Kidney glomerular epithelial cell (primary cell): ENCODE results near the gene EMILIN1.
A peak's percentile ranks its signal among the peaks of the same experiment; 100 is the strongest.

Source experiments
- DNase-seq: peaks from one replicate; lab custom pipeline; 2025; lab: John Stamatoyannopoulos, UW

EMILIN1 gene

DNA sequence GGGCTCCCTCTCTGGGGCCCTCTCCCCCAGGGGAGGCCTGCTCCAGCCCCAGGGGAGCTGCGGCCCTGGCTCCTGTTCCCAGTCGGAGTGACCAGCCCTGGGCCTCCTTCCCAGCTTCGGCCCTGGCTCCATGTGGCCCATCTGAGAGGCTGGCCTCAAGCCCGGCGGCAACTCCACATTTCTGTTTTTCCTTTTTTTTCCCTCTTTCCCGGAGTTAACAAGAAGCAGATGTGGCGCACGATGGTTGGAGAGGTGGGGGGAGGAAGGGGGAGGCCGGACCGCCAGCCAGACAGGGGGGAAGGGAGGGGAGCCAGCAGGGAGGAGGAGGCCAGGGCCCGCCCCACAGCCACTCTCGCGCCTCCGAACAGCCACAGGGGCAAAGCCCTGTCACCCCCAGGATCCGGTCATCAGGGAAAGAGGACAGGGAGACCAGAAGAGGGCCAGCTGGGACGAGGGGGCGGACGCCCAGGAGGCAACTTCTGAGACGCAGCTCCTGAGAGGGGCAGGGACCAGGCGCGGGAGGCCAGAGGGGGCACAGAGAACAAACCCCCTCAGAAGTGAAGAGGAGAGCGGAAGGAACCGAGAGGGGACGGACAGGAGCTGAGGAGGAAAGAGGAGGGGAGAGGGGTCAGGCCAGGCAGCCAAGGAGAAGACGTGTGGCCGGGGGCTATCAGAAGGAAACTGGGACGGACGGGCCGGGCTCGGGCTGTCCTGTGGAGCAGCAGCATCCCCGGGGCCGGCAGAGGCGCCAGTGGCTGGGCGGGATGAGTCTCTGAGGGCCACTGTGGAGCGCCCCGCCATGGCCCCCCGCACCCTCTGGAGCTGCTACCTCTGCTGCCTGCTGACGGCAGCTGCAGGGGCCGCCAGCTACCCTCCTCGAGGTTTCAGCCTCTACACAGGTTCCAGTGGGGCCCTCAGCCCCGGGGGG lies at the start of gene EMILIN1:
TSS of gene EMILIN1 (plus strand) at position 349 of the 928 bp plus-strand sequence. CDS start at position 800, 451 bp downstream.
- no peak for DNase-seq

DNA sequence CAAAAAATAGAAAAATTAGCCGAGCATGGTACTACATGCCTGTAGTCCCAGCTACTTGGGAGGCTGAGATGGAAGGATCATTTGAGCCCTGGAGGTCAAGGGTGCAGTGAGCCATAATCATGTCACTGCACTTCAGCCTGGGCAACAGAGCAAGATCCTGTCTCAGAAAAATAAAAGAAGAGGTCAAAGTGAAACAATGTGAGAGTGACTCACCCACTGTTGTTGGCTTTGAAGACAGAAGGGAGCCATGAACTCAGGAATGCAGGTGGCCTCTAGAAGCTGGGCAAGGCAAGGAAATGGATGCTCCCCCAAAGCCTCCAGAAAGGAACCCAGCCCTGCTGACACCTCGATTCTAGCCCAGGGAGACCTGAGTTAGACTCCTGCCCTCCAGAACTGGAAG lies 49.4 kb upstream of the EMILIN1 start:
- DNase-seq, result no peak

DNA sequence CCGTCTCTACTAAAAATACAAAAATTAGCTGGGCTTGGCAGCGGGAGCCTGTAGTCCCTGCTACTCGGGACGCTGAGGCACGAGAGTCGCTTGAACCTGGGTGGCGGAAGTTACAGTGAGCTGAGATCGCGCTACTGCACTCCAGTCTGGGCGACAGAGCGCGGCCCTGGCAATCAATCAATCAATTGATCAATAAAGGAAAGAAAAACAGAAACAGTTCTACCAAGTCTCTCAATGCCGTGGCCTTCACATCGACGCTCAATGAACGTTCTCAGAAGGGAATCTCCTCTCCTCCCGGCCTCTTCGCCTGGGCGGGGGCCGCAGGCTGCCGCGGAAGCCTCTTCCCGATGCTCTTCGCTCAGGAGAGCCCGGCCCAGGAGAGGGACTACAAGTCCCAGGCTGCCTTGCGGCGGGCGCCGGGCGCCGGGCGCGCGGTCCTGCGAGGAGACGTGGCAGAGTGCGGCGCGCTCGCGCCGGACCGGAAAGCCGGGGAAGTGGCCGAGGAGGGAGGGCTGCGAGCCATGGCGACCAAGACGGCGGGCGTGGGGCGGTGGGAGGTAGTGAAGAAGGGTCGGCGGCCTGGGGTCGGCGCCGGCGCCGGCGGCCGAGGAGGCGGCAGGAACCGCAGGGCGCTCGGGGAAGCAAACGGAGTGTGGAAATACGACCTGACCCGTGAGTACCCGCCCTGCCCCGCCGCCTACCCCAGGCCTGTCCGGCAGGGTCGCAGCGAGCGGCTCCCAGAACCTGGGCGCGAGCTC lies 45.7 kb upstream of the EMILIN1 start, which contains the start of gene TMEM214:
TSS of gene TMEM214 (plus strand) at position 471 of the 758 bp plus-strand sequence. CDS start at position 522, 51 bp downstream.
- peak; percentile 81 for DNase-seq

DNA sequence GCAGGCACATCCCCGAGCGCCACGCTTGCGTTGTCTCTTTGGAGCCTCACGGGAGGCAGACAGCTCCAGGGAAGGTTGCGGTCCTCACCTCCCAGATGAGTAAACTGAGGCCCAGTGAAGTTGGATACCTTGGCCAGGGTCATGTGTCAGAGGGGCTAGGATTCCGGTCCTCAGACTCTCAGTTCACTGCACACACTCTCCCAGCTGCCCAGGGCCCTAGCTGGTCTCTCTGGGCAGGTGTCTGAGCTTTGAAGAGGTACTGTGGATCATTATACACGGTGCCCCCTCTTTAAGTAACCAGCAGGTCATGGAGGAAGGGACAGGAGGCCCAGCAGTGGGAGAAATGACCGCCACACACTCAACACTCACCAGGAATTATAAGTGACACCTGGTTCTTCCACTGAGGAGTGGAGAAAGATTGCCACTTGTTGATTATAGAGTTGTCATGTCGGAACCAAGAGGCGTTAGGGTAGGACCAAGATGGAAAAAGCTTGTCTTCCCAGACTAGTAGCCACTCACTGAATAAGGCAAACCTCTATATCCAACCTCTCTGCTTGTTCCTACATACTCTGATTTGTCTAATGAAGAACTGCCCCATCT lies 45.1 kb upstream of the EMILIN1 start:
- DNase-seq, result no peak

DNA sequence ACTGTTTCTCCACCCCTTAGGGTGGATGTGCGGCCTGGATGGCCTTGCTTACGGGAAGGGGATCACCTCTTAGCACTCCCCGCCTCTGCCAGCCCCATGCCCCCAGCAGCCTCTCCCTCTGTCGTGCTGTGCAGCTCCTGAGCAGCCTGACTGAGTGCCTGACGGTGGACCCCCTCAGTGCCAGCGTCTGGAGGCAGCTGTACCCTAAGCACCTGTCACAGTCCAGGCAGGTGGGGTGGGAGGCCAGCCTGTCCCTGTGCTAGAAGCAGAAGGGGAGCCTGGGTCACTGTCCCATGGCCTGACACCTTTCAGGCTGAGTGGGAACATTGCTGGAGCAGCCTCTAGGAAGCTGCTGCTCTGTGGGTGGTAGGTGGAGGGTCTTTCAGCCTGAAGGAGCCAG lies 40.4 kb upstream of the EMILIN1 start:
- DNase-seq, result no peak

DNA sequence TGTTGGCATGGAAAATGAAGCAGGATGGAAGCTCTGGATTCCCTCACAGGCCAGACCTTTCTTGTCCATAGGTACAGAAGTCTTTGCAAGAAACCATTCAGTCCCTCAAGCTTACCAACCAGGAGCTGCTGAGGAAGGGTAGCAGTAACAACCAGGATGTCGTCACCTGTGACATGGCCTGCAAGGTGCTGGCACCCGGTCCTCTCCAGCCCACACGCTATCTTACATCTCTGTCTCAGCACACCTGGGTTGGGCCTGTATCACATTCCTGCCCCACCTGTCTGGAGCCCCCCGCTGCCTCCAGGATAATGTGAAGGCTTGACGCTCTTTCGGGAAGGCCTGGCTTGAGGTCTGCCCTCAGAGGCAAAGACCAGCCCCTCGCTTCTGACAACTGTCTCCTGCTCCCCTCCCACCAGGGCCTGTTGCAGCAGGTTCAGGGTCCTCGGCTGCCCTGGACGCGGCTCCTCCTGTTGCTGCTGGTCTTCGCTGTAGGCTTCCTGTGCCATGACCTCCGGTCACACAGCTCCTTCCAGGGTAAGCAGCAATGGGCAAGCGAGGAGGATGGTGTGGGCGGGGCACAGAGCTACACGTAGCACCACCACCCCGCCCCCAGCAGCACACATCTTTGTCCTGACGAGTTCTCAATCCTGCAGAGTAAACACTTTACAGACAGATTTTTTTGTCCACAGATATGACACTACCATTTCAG lies 39.6 kb upstream of the EMILIN1 start:
- DNase-seq, result no peak

DNA sequence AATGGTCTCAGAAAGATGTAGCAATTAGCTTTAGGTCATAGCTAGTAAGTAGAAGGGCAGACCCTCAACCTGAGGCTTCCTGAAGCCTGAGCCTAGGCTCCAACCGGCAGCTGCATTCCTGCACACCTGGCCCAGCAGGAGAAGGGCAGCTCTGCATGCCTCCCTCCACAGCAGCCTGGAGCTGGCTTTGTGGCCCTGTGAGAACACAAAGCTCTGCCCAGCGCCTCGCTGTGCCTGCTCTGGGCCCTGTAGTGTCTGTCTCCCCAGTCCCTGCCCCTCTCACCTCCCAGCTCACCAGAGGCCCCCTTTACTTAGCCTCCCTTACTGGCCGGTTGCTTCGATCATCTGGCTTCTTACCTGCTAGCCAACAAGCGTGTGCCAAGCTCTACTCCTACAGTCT lies 39.0 kb upstream of the EMILIN1 start:
- DNase-seq, result no peak

DNA sequence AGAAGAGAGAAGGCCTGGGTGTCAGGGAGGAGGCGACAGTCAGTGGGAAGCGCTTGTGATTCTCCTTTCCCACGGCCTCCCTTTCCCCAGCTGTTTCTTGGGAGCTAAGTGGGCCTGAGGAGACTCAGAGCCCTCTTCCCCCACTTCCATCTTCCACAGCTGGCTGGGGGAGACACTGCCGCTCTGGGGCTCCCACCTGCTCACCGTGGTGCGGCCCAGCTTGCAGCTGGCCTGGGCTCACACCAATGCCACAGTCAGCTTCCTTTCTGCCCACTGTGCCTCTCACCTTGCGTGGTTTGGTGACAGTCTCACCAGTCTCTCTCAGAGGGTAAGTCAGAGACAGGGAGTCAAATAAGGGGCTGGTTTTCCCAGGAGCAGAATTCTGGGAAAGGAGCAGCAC lies 38.5 kb upstream of the EMILIN1 start:
- DNase-seq, result no peak

DNA sequence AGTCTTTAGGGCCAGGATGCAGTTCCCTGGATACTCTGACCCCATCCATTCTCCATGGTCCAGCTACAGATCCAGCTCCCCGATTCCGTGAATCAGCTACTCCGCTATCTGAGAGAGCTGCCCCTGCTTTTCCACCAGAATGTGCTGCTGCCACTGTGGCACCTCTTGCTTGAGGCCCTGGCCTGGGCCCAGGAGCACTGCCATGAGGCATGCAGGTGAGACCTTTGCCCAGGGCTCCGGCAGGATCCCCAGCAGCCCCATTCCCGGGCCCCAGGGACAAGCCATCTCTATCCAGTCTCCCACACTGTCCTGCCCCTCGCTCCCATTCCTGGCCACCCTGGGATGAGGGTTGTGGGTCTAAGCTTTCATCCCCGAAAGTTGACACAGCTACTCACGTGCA lies 38.1 kb upstream of the EMILIN1 start:
- no peak for DNase-seq

DNA sequence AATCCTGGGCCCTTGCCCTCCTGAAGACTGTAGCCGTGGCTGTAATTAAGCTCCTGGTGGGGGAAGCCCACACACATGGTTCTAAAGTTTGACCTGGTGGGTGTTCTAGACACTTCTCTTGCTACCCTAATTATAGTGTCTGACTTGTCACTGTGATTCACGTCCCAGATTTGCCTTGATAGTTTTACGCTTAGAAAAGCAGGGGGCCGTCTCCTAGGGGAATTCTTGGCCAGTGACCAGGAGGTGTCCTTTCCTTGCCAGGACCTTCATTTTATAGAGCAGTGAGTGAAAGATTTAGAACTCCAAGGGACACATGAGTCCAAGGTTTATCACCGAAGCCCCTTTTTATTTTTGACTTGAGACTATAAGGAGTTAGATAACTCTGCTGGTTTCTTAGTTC lies 36.7 kb upstream of the EMILIN1 start:
- DNase-seq, result peak; percentile 66

DNA sequence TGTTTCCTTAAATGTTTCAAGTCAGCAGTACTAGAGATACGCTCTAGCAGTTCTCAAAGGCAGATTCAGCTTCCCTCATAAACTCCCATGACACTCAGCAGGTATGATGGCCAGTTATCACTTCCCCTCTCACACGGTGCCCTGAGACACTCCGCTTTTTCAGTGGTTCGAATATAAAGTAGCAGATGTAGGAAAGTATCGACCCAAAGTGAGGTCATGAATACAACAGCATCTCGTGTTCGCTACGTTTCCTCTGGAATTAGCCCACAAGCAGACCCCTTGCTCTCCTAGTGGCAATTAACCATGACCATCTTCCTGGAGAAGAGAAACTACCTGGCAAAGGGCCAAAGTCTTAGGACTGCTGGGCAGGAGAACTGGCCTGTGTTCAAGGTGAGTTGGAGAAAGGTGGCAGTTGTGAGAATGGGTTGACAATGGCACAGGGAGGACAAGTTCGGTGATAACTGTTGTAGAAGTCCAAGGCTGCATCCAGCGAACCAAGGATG lies 36.2 kb upstream of the EMILIN1 start:
- DNase-seq, result no peak

DNA sequence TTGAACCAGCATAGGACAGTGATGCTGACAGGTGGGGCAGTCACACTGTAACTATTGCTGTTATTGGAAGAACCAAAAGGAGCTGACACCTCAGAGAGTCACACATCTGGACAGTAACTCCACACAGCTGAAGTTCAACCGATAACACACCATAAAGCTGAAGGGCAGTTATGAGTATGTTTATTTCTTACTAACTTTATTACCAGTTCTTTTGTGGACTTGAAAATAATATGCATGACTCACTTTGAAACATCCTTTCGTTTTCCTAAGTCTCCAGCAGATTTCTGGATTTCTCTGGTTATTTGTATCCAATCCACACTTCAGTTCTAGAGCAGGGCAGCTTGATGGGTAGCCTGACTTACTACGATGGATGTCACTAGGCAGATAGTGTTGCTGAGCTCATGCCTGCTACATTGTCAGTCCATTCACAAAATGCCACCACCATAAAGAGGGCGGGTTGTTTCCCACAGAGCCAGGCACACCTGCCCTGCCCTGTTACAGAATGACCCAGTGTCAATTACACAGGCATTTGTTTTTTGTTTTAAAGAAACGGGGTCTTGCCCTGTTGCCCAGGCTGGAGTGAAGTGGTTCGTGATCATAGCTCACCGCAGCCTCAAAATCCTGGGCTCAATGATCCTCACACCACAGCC lies 35.3 kb upstream of the EMILIN1 start:
- DNase-seq, result no peak

DNA sequence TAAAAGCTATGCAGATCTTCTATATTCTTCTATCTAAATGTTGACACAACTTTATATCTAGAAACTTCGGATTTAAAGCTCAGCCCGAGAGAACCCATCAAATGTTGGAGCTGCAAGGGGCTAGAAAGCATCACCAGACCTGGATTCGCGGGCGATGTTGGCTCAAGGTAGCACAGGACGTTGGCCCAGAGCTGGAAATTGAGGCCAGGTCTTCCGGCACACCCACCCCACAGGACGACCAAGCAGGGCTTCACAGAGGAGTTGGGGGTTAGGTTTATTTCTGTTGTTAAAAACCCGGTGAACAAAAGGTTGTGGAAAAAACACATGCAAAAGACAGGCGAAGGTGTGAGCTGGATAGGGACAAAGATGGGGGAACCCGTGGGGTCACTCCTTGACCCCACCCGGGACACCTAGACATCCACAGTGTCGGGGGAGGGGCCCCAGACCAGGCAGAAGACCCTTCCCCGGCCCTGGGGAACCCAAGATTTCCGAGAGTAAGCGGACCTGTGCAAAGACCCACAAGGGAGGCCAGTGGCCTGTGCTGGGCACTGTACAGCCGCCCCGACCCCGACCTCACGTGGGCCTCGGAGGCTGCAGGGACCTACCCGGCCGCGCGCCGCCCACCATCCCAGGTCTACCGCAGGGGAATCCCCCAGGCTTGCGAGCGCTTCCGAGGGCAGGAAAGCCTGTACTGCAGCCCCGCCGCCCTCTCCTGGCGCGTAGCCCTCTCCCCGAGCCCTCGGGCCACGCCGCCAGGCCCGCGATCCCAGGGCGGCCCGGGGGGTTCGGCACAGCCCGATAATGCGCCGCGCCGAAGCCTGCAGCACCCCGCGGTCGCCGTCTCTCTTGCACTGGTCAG lies 28.8 kb upstream of the EMILIN1 start:
- DNase-seq, result no peak

DNA sequence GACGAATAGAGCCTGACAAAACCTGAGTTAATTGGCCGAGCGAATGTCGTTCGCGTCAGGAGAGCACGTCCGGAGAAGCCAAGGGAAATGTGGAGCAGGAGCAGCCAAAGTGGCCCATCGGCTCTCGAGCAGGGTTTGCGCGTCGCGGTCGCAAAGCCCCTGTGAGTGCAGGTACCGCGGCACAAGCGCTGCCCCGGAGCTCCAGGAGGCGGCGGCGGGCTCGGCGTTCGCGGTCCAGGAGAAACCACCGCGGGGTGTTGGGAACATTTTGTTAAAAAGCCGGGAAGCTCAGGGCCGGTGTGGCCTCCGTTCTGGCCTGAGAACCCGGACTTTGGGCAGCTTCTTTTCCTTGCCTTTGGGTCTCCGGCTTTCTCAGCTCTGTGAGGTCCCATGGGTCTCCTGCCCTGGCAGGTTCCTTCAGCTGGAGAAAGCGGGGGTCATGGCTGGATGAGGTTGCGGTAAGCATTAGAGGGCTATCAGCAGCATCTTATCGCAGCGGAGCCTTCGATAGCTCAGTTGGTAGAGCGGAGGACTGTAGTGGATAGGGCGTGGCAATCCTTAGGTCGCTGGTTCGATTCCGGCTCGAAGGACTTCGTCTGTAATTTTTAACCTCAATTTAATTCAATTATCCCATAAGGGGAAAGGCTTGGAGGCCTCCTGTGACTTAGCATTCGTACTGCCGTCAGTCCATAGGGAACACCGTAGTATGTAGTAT lies 28.0 kb upstream of the EMILIN1 start:
- peak; percentile 76 for DNase-seq

DNA sequence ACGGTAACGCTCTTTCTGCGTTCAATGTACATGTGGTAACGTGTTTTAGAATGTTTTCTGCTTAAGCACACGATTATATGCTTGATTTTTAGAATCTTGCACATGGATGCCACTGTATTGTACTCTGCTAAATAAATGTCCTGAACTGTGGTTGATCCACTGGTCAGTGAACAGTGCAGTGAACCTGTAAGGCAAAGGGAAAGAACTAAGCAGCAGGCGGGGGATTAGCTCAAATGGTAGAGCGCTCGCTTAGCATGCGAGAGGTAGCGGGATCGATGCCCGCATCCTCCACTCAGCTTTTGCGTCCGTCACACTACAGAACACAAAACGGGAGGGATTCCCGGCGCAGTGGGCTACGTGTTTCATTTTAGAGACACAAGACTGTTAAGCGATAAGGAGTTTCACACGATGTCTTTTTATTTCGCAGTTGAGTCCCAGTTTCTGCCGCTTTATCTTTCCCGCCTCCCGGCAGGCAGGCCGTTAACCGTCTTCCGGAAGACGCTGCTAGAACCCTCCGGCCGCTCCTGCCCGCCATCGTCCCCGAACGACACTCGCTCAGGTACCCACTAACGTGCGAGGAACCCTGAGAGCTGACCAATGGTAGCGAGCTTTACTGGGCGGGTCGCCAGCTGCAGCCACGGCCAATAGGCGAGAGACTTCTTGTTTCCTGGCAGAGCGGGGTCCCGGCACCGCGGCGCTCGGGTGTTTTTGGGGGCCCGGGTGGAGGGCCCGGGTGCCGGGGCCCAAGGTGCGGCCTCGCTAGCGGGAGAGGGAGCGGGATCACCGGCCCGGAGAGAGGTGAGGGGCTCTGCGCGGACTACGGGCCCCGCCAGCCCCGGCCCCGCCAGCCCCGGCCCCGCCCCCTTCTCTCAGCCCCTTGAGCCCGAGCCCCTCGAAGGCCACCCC lies 27.2 kb upstream of the EMILIN1 start, which contains the start of gene AGBL5:
TSS of gene AGBL5 (plus strand) at position 673 of the 906 bp plus-strand sequence. CDS start 1,291 bp downstream, outside the sequence.
- peak; percentile 97 for DNase-seq

DNA sequence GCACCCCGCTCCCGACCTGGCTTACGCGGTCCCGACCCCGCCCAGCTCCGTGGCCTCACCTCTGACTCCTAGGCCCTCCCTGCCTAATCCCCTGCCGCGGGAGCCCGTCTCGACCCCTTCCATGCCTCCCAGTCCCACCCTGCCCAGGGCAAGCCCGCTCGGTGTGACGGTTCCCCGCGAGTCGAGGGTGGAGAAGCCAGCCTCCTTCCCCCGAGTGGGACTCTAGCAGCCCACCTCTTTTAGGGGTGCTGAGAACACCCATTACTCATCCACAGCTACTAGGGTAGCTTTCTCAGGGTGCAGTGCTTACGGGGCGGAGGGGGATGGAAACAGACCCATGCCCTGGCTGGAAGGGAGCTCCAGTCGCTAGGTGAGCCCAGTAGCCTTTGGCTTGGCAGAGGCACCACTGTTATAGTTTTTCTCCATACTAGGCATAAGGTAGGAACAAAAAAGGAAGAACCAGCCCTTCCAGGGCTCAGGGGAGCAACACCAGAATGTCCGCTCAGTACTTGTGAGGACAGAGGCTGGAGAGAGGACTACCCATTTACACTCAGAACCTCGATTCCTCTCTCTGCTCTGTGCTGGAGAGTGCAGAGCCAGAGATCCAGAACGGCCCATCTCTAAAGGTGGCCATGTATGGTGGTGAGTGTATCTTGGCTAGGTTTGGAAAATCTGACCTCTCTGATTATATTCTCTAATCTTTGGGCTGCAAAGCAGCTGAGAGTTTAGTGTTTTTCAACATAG lies 26.3 kb upstream of the EMILIN1 start:
- peak; percentile 46 for DNase-seq

DNA sequence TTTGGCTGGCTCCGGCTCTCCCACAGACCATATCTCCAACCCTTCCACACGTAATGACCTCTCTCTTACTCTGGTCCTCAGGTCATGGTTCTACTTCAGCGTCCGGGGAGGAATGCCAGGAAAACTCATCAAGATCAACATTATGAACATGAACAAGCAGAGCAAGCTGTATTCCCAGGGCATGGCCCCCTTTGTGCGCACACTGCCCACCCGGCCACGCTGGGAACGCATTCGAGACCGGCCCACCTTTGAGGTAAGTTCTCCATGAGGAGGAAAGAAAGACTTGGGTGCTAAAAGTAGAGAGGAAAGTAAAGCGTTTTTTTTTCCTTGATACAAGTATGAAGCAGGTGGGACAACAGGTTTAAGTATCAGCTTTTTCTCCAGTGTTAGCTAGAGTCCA lies 25.1 kb upstream of the EMILIN1 start:
- DNase-seq, result no peak

DNA sequence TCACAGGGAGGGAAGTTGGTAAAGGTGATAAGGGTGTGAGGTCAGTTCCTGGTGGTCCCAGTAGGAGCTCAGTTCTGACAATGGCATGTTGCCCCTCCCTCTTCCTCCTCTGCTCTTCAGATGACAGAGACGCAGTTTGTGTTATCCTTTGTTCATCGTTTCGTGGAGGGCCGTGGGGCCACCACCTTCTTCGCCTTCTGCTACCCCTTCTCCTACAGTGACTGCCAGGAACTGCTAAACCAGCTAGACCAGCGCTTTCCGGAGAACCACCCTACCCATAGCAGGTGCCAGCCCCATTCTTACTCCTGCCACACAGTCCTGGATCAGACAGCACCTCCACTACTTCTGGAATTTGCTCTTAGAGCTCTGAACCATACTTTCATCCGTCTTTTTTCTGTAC lies 24.6 kb upstream of the EMILIN1 start:
- no peak for DNase-seq
